Fibroblast of skin of back (primary cell): ENCODE measurements around the gene EPS8L1.

Source experiments
- DNase-seq: peaks from one replicate; pipeline ENCODE4 v3.0.0-alpha.2; 2013

EPS8L1 gene

GRCh38 chr19:55116232-55116858 is 40.7 kb downstream of the EPS8L1 start:
- peak; percentile 71 for DNase-seq

- no peak for DNase-seq
Measured at GRCh38 chr19:55116859-55117662, 41.4 kb downstream of the EPS8L1 start, which contains the start of gene PPP1R12C. TSS of gene PPP1R12C (minus strand) at chr19:55117637. CDS start at chr19:55117543, 94 bp downstream.

GRCh38 chr19:55117663-55118391 is 42.2 kb downstream of the EPS8L1 start:
- peak; percentile 99 for DNase-seq

- peak; percentile 36 for DNase-seq
Measured at GRCh38 chr19:55118401-55118991, 42.8 kb downstream of the EPS8L1 start.

- peak; percentile 18 for DNase-seq
Measured at GRCh38 chr19:55119053-55119452, 43.4 kb downstream of the EPS8L1 start.

- peak; percentile 30 for DNase-seq
Measured at GRCh38 chr19:55131421-55131820, 55.8 kb downstream of the EPS8L1 start.

GRCh38 chr19:55132453-55133129 is 56.9 kb downstream of the EPS8L1 start:
- no peak for DNase-seq

- DNase-seq = no peak
Measured at GRCh38 chr19:55133639-55134444, 58.2 kb downstream of the EPS8L1 start.

GRCh38 chr19:55134736-55135135 is 59.1 kb downstream of the EPS8L1 start:
- DNase-seq = no peak

- DNase-seq = no peak
Measured at GRCh38 chr19:55136399-55137102, 60.9 kb downstream of the EPS8L1 start.
